RWPE2 (cell line): ENCODE measurements around the gene THRA.
"Not testable (repeated sequence)": the region's sequence is repeated elsewhere in the genome, so short reads cannot be mapped to it uniquely, and the experiment has no call there.

Experiments used
- ATAC-seq: fragments of 200-7000 bp; cut with Tn5 transposase; 3 replicates; pipeline ENCODE4 v1.9.1; 2021; ENCODE audit warnings: low read depth
- DNase-seq: peaks from one replicate; pipeline ENCODE4 v3.0.0-alpha.2; 2020; ENCODE audit warnings: low spot score
- H3K27ac ChIP-seq: fragments of 450-650 bp; 2 replicates; pipeline ENCODE4 v1.5.1; 2017; ENCODE audit warnings: mild to moderate bottlenecking; ENCODE audit not compliant: poor library complexity, severe bottlenecking
- H3K27me3 ChIP-seq: fragments of 250-450 bp; sonication (Bioruptor Pico); 2 replicates; pipeline ENCODE4 v1.5.1; 2021; ENCODE audit warnings: mild to moderate bottlenecking, moderate library complexity; ENCODE audit not compliant: insufficient read depth, poor library complexity, severe bottlenecking
- H3K36me3 ChIP-seq: fragments of 250-450 bp; sonication (Bioruptor Pico); 2 replicates; pipeline ENCODE4 v1.5.1; 2020; ENCODE audit warnings: low read depth, mild to moderate bottlenecking, moderate library complexity
- H3K4me1 ChIP-seq: fragments of 250-450 bp; sonication (Bioruptor Pico); 2 replicates; pipeline ENCODE4 v1.5.1; 2021; ENCODE audit warnings: mild to moderate bottlenecking, moderate library complexity; ENCODE audit not compliant: insufficient read depth, poor library complexity, severe bottlenecking
- H3K4me3 ChIP-seq: fragments of 250-450 bp; sonication (Bioruptor Pico); 2 replicates; pipeline ENCODE4 v1.5.1; 2021; ENCODE audit warnings: mild to moderate bottlenecking, moderate library complexity; ENCODE audit not compliant: severe bottlenecking
- H3K9me3 ChIP-seq: fragments of 250-450 bp; sonication (Bioruptor Pico); 2 replicates; pipeline ENCODE4 v1.5.1; 2021; ENCODE audit warnings: mild to moderate bottlenecking, moderate library complexity; ENCODE audit not compliant: severe bottlenecking
- CTCF ChIP-seq: fragments of 450-650 bp; IDR thresholded peaks from one replicate; pipeline ENCODE4 v1.5.1; 2017; ENCODE audit warnings: mild to moderate bottlenecking, moderate library complexity; ENCODE audit not compliant: poor library complexity, severe bottlenecking

THRA gene

GRCh38 chr17:40129498-40129897 is 66.7 kb downstream of the THRA start:
- Histone ChIP-seq H3K36me3 (peaks cover 99% of the 10 kb centered on the region), H3K9me3 (no peaks in the 10 kb centered on the region), H3K27ac (no peak overlapping the region), H3K27me3 (no peaks in the 10 kb centered on the region), H3K4me3 (no peak overlapping the region), H3K4me1 (peaks cover 4% of the 10 kb centered on the region)
- TF ChIP-seq CTCF, result no peak
- DNase-seq (no peak), ATAC-seq (no peak)

- H3K4me1 ChIP-seq, result no peaks in the 10 kb centered on the region
- no peak for DNase-seq
- H3K27me3 ChIP-seq, result no peaks in the 10 kb centered on the region
- peaks cover 97% of the 10 kb centered on the region for H3K36me3 ChIP-seq
- no peak for TF ChIP-seq CTCF
- H3K4me3 ChIP-seq, result no peak overlapping the region
- no peaks in the 10 kb centered on the region for H3K9me3 ChIP-seq
- H3K27ac ChIP-seq, result no peak overlapping the region
- ATAC-seq, result no peak
Observed at GRCh38 chr17:40130352-40131042, 67.7 kb downstream of the THRA start.

GRCh38 chr17:40134184-40134583 is 71.4 kb downstream of the THRA start:
- Histone ChIP-seq H3K9me3 (no peaks in the 10 kb centered on the region), H3K36me3 (peaks cover 79% of the 10 kb centered on the region), H3K27ac (no peak overlapping the region), H3K4me1 (peaks cover 4% of the 10 kb centered on the region), H3K4me3 (no peak overlapping the region), H3K27me3 (no peaks in the 10 kb centered on the region)
- no peak for TF ChIP-seq CTCF
- ATAC-seq, result no peak
- DNase-seq, result no peak

GRCh38 chr17:40135817-40136216 is 73.1 kb downstream of the THRA start:
- Histone ChIP-seq H3K36me3 (peaks cover 63% of the 10 kb centered on the region), H3K4me1 (peaks cover 6% of the 10 kb centered on the region), H3K4me3 (no peak overlapping the region), H3K27ac (no peak overlapping the region), H3K9me3 (no peaks in the 10 kb centered on the region), H3K27me3 (no peaks in the 10 kb centered on the region)
- ATAC-seq (no peak), DNase-seq (no peak)
- TF ChIP-seq CTCF, result peak; percentile 6

GRCh38 chr17:40139566-40140058 is 76.8 kb downstream of the THRA start:
- Histone ChIP-seq H3K4me1 (peaks cover 12% of the 10 kb centered on the region), H3K36me3 (peaks cover 55% of the 10 kb centered on the region), H3K27me3 (no peaks in the 10 kb centered on the region), H3K4me3 (peak overlapping the region; percentile 78), H3K27ac (peak overlapping the region; percentile 70), H3K9me3 (no peaks in the 10 kb centered on the region)
- no peak for TF ChIP-seq CTCF
- ATAC-seq, result peak; percentile 6
- DNase-seq, result no peak

- not testable (repeated sequence) for H3K27me3 ChIP-seq, ATAC-seq, H3K27ac ChIP-seq, DNase-seq, H3K9me3 ChIP-seq, H3K4me3 ChIP-seq
- Histone ChIP-seq H3K4me1 (peaks cover 12% of the 10 kb centered on the region), H3K36me3 (peaks cover 63% of the 10 kb centered on the region)
Observed at GRCh38 chr17:40143166-40143565, 80.4 kb downstream of the THRA start.
